ENCODE results near the gene RFC5.

RFC5 gene

DNA sequence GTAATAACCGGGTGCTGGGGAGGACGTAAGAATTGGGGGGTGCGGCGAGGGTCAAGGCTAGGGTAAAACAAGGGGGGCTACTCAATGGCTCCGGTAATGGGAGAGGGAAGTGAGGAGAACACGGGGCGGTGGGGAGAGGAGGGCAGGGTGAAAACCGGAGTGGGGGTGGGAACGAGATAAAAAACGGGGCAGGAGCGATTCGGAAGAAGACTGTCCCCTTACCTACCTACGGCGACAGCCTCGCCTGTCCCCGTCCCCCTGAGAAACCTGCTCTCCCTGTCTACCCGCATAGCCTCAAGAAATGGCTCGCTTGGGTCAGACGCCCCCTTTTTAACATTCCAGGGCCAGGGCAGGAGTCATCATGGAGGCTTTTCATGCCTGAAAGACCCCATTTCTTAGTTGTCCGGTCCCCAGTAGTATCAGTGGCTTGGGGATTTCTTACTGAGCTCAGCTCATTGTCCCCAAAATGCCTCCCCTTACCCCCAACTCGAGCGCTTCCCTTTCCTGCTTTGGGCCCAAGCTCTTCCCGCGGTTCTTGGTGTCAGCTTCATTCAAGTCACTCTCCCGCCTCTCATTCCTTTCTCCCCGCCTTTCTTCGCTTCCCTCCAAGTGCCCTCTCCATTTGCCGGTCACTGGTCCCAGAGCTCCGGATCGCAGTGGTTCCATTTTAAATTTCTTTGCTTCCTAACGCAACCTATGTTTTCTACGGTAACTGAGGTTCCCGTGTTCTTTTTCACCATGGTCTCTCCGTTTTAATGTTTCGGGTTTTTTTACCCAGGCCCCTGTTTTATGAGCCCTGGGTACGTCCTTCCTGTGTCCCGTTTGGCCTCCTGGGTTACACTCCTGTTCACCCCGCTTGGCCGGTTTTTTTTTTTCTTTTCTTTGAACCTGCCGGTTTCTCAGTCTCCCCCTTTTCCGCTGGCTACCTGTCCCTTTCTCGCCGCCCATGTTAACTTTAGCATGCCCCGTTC lies 45.7 kb downstream of the RFC5 start:
- H2AFZ ChIP-seq (ENCODE audit: low read depth, low read length, severe bottlenecking), result peak overlapping the region; percentile 100
- H3K27ac ChIP-seq (ENCODE audit: low read depth, low read length), result no peak overlapping the region
- no peaks in the 10 kb centered on the region for H3K27me3 ChIP-seq (ENCODE audit: low read length)

GRCh38 chr12:118063576-118064391 lies 47.3 kb downstream of the RFC5 start:
- Histone ChIP-seq H3K27me3 (ENCODE audit: low read length) (no peaks in the 10 kb centered on the region), H3K79me2 (ENCODE audit: insufficient read depth, low read length) (no peaks in the 10 kb centered on the region), H3K9me2 (replicated peaks; ENCODE audit: insufficient read depth, low read length) (no peaks in the 10 kb centered on the region), H3K4me3 (ENCODE audit: insufficient read depth, low read length, poor library complexity, severe bottlenecking) (no peak overlapping the region), H3F3A (ENCODE audit: insufficient read depth) (peaks cover 3% of the 10 kb centered on the region; the same call in 1 of the 2 replicates), H3K9ac (ENCODE audit: low read length) (no peak overlapping the region), H3K4me2 (ENCODE audit: low read depth, low read length, poor library complexity, severe bottlenecking) (no peak overlapping the region), H3K27ac (ENCODE audit: low read depth, low read length) (no peak overlapping the region), H2AFZ (ENCODE audit: low read depth, low read length, severe bottlenecking) (no peak overlapping the region), H4K20me1 (ENCODE audit: low read depth, low read length) (no peaks in the 10 kb centered on the region), H3K9me3 (ENCODE audit: insufficient read depth, low read length) (no peaks in the 10 kb centered on the region), H3K36me3 (ENCODE audit: low read length) (no peaks in the 10 kb centered on the region)
- no peak for TF ChIP-seq EZH2phosphoT487 (conservative IDR thresholded peaks at IDR 0.05; ENCODE audit: low read length)
- TF ChIP-seq, protein P1, sequence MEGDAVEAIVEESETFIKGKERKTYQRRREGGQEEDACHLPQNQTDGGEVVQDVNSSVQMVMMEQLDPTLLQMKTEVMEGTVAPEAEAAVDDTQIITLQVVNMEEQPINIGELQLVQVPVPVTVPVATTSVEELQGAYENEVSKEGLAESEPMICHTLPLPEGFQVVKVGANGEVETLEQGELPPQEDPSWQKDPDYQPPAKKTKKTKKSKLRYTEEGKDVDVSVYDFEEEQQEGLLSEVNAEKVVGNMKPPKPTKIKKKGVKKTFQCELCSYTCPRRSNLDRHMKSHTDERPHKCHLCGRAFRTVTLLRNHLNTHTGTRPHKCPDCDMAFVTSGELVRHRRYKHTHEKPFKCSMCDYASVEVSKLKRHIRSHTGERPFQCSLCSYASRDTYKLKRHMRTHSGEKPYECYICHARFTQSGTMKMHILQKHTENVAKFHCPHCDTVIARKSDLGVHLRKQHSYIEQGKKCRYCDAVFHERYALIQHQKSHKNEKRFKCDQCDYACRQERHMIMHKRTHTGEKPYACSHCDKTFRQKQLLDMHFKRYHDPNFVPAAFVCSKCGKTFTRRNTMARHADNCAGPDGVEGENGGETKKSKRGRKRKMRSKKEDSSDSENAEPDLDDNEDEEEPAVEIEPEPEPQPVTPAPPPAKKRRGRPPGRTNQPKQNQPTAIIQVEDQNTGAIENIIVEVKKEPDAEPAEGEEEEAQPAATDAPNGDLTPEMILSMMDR (IDR thresholded peaks at IDR 0.05; ENCODE audit: insufficient read depth, low read length, poor library complexity, severe bottlenecking), result no peak

More for the DNA sequence above, 45.7 kb downstream of the RFC5 start:
- H3K4me3 ChIP-seq (ENCODE audit: insufficient read depth, low read length, poor library complexity, severe bottlenecking), result peak overlapping the region; percentile 80
- no peaks in the 10 kb centered on the region for H4K20me1 ChIP-seq (ENCODE audit: low read depth, low read length)
- peak overlapping the region; percentile 69 for H3K9ac ChIP-seq (ENCODE audit: low read length)
- H3K4me2 ChIP-seq (ENCODE audit: low read depth, low read length, poor library complexity, severe bottlenecking), result peak overlapping the region; percentile 82
- H3K79me2 ChIP-seq (ENCODE audit: insufficient read depth, low read length), result no peaks in the 10 kb centered on the region
- H3K36me3 ChIP-seq (ENCODE audit: low read length), result no peaks in the 10 kb centered on the region
- H3F3A ChIP-seq (ENCODE audit: insufficient read depth), result peaks cover 3% of the 10 kb centered on the region; the same call in 1 of the 2 replicates
- no peaks in the 10 kb centered on the region for H3K9me3 ChIP-seq (ENCODE audit: insufficient read depth, low read length)
- no peaks in the 10 kb centered on the region for H3K9me2 ChIP-seq (replicated peaks; ENCODE audit: insufficient read depth, low read length)
- TF ChIP-seq, protein P1 (IDR thresholded peaks at IDR 0.05; ENCODE audit: insufficient read depth, low read length, poor library complexity, severe bottlenecking), result no peak
- no peak for TF ChIP-seq EZH2phosphoT487 (conservative IDR thresholded peaks at IDR 0.05; ENCODE audit: low read length)

GRCh38 chr12:118064608-118065007 lies 48.1 kb downstream of the RFC5 start:
- Histone ChIP-seq H4K20me1 (ENCODE audit: low read depth, low read length) (no peaks in the 10 kb centered on the region), H3K27ac (ENCODE audit: low read depth, low read length) (no peak overlapping the region), H3K9ac (ENCODE audit: low read length) (no peak overlapping the region), H3K4me3 (ENCODE audit: insufficient read depth, low read length, poor library complexity, severe bottlenecking) (no peak overlapping the region), H3K4me2 (ENCODE audit: low read depth, low read length, poor library complexity, severe bottlenecking) (no peak overlapping the region), H2AFZ (ENCODE audit: low read depth, low read length, severe bottlenecking) (no peak overlapping the region), H3K79me2 (ENCODE audit: insufficient read depth, low read length) (no peaks in the 10 kb centered on the region), H3K9me2 (replicated peaks; ENCODE audit: insufficient read depth, low read length) (no peaks in the 10 kb centered on the region), H3K27me3 (ENCODE audit: low read length) (no peaks in the 10 kb centered on the region), H3F3A (ENCODE audit: insufficient read depth) (peaks cover 3% of the 10 kb centered on the region; the same call in 1 of the 2 replicates), H3K9me3 (ENCODE audit: insufficient read depth, low read length) (no peaks in the 10 kb centered on the region), H3K36me3 (ENCODE audit: low read length) (no peaks in the 10 kb centered on the region)
- TF ChIP-seq, protein P1 (IDR thresholded peaks at IDR 0.05; ENCODE audit: insufficient read depth, low read length, poor library complexity, severe bottlenecking), result no peak
- no peak for TF ChIP-seq EZH2phosphoT487 (conservative IDR thresholded peaks at IDR 0.05; ENCODE audit: low read length)
